ENCODE results near the gene DCLK1.

The DCLK1 gene

DNA sequence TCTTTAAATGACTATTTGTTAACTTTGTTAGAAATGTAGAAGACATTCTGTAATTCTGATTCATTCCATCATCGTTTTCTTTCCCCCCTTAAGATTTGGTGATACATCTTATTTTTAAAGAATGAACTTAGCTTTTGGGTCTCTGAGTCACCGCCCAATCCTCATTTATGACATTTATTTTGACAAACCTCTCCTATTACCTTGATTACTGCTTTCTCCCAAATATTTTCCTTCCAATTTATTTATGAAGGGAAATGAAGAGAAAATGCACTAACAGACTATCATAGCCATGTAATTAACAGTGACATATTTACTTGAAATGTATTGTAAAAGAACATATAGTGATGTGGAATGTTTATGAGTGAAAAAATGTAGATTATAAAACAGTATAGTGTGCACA, 241.6 kb downstream of the DCLK1 start:
- DNase-seq = no peak

DNA sequence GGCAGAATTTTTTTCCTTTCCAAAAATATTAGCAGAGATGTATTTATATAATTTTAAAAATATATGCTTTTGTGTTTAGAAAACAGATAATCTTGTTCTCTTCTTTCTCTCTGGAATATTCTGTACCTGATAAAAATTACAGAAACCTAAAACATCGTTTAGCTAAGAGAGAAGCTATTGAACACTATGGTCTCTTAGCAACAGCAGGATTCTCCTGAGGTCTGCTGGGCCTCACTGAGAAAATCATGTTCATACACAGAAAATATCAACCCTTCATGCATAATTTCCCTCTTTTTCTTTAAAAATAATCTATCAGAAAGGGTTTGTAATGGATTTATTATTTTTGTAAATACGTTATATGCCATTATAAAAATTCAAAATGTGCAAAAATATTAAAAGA, 242.2 kb downstream of the DCLK1 start:
- DNase-seq = no peak

DNA sequence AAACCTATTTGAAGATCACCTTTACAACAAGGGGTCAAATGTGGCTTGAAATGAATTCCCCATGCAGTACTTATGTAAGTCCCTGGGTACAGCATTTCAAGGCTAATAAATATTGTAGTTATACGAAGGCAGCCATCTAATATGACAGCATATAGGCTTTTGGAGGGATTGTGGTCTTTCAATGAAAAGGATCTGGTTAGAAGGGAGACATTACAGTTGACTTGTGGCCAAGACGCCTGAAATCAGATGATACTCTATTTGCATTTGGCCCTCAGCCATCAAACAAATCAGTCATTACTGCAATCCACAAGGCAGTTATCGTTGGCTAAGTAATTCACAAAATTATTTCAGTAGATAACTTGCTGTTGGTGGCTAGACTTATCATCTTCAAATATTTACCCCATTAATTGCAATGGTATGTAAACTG, 242.7 kb downstream of the DCLK1 start:
- peak; percentile 4 for DNase-seq

DNA sequence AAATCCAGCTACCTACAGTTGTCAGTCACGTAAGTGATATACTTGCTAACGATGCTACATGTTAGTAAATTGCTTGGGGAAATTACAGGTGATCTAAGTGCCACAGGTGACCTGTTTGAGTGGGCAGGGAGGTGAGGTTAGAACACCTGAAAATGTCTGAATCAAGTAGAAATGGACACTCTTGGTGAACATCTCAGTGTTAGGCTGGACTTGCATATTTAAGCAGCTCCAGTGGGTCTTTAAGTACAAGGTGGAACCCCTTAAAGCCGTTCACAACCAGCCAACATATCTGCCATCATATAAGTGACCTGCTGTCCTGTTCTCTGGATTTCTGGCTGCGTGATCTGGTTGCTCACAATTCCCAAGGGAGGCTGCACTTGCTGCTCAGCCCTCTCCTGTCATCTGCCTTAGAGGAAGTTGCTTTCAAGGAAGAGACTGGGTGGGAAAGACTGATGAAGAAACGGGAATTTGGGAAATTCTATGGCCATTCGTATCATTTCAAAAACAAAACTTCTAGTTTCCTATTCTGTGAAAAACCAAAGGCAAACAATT, 244.0 kb downstream of the DCLK1 start:
- DNase-seq = no peak

DNA sequence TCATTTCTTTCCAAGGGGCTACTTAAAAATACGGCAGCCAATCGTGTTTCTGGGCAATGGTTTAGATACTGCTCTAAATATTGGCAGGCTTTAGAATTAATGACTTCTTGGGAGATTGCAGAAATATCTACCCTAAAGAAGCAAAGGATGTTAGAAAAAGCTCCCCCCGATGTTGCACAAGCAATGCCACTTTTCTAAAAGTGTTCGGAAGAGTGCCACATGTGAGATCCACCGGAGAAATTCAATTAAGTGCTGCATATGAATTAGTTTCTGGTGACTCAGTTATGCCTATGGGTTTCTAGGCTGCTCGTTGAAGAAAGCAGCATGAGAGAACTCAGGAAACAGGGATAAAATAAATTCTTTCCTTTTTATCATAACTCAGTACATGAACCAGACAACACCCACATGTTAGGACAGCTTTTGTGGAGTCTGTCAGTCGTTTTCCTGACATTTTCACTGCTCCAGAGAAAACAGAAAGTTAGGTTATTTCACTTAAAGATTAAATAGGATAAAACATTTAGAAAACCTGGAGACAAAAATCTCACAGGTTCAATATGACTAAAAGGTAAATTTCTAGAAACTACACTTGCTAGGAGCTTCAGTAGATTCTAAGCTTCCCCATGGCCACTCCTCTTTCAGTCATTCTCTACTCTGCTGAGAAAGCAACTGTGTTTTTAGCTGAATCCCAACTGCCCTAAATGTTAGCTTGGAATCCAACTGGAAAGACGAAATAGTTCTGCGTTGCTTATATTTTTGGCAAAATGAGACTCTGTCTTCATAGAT, 244.7 kb downstream of the DCLK1 start:
- no peak for DNase-seq

DNA sequence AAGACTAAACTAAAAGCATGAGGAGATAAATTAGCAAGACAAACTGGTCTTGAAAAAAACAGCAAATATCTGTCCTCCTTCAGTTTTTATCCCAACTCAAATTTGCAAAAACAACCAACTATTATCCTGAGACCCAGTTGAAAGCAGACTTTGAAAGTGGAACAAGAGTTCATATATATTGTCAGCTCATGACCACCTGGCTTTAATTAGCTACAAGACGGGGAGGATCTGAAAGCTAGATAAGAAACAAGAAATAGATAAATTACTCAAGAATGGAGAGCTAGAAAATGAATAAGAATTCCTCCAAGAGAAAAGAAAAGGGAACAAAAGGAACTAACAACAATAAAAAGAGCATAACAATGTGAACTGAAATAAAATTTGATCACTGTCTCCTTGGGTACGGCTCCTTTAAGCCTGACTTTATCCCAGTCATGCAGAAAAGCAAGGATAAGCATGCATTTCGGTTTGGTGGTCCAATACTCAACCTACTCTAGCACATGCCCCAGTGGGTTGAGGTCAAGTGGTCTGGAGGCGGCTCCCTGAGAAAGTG, 246.9 kb downstream of the DCLK1 start:
- no peak for DNase-seq

DNA sequence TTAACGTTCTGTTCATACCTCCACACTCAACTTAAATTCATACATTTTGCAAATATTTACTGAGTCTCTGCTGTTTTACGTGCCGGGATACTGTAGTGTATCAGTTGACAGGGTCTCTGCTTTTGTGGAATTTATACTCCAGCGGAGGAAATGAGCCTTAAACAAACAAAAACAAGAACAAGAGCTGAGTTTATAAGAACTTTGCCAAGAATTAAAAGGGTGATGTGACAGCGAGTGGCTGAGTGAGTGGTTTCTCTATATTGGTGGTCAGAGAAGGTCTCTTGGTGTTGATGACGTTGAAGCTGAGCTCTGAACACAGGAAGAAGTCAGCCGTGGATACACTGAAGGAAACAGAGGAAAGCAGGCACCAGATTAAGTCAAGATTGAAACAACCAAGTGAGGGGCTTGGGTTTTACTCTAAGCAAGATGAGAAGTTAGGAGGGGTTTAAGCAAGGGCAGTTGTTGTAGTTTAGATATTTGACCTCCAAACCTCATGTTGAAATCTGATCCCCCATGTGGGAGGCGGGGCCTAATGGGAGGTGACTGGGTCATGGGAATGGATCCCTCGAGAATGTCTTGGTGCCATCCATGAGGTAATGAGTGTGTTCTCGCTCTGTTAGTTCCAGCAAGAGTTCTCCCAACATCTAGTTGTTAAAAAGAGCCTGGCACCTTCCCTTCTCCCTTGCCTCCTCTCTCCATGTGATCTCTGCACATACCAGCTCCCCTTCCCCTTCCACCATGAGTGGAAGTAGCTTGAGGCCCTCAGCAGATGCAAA, 248.3 kb downstream of the DCLK1 start:
- DNase-seq = no peak

DNA sequence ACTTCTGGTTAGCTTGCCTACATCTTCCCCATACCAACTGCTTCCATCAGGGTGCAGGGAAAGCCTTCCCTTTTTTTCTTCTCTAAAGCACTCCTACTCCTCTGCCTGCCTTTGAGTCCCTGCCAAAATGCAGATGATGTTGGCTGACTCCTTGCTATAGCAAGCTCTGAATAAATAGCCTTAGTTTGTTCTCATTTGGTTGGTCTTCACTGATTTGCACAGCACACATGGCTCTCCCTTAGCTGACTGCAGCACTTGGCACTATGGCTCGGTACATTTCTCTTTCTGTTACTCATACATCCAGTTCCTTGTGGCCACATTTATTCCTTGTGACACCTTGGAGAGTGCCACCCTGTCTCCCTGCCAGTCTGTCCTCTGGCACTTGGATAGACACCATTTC, 249.8 kb downstream of the DCLK1 start:
- no peak for DNase-seq

DNA sequence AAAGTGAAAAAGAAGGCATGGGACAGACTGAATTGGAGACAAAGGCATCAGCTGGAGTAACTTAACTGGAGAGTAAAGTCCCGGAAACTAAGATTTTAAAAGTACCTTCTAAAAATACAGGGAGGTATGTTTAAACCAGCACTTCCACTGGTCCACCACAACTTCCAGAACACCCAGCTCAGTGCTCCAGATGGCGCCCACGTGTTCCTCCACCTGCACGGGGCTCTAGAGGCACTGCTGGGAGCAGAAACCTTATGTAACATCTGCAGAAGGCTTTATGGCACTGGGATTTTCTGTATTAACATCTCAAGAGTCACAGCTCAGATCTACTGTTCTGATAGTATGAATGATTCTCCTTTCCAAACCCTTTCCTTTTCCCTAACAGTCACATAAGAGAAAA, 252.1 kb downstream of the DCLK1 start:
- no peak for DNase-seq

DNA sequence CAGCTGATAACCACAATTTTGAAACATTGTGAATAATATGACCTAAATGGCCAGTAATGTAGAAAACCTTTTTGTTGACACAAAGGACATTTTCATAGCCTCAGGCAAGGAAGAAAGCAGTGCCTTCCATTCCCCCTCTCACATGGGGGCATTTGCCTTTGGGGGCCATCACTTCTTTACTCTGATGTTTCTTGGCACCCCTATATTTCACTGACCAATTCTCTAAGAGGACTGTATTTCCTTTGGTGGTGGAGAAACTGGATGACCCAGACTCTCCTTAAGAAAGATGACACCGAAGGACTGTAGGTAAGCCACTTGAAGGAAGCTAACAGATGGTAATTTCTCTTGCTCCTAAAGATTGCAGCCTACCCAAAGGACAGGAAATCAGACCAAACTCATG, 254.6 kb downstream of the DCLK1 start:
- no peak for DNase-seq

DNA sequence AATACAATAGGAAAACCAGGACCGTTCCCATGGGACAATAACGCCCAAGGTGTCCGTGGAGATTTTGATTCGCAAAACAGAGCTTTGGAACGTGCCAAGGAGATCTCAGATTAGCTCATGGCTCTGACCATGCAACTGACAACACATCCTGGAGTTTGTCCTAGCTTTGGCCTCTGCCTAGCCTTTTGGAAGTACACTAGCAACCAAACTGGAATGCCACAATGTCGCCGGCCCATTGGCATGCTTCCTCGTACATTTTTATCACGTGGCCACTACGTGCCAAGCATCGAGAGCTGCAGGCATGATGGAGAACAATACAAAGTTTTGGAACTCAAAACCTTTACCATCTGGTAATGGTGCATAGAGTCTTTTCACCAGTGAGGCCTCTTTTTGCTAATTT, 256.5 kb downstream of the DCLK1 start:
- no peak for DNase-seq

DNA sequence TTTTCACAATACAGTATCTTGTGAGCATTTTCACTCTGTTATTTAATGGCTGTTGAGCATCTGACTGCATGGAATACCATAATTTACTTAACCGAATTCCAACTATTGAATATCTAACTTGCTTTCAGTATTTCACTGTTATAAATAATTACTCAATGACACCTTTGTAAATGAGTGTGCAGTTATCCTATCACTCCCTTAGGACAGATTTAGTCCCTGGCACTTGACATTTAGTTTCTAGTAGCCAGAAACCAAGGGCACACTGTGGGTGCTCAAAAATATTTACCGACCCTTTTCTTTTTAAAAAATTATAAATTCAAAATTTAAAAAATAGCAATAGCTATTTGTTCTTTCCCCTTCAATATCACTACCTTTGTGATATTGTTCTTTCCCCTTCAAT, 258.8 kb downstream of the DCLK1 start:
- DNase-seq = no peak

DNA sequence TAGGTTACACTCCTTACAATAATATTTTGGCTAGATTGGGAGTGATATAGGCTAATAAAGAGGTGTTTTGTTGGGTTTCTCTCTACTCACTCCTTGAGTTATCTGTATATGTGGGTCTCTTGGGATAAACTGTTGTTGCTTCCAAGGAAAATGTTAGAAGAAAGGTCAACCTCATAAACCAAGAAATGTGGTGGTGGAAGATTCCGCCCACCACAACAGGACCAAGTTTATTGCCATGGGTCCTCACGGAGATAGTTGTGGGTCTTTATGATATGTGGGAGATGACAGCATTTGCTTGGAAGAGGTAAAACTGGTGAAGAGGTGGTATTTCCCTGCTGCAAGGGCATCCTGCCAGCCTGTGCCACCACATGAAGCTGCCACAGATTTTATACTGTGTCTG, 259.6 kb downstream of the DCLK1 start:
- no peak for DNase-seq

DNA sequence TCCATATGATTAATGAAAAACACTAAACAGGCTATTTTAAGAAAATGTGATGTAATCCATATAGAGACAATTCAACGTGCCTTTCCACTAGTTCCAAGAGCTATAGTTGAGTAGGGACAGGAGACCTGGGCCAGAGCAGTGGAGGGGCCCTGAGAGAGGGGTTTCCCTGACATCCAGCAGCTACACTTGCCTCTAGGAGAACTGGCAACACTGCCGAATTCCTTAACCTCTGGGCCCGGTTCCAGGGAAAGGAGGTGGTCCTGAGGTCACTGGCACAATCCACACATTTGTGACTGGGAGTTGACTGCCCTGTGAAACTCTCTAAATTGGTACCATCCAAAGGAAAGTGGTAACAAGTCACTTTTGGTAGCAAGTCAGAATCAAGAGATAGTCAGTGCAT, 264.4 kb downstream of the DCLK1 start:
- no peak for DNase-seq

DNA sequence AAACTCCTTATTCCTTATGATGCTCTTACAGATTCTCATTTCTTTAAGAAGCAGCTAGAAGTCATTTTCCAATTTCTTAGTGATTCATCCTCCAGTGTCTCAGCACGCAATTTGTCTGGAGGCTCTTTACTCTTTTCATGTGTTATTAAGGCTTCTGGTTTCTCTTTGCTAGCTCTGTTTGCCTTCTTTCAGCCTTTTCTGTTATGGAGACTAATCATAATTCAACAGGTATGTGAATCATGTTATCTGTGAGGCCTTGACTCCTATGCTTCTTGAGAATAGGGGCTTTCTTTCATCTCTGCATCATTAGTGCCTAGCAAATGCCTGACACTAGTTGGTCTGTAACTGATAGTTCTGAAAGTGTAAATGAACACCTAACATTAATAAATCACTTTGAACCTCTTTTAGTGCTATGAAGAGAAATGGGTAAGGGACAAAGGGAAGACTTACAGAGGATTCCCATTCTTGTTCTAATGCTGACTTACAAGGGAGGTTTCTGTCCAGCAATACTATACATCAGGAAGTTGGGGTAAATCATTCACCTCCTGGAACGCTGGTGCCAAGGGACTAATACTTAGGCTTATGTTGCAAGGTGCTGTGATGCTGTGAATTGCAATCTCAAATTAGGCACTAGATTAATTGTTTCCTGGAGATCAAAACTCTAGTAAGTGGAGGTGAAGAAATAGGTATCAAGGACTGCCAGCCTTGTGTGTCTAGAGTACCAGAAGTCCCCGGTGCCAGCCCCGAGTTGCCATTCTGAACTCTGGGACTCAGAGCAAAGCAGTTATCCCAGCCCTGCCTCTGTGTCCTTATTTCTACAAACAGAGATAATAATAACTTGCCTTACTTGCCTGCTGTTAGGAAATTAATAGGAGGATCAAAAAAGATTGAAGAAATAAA, 265.6 kb downstream of the DCLK1 start:
- DNase-seq = no peak

DNA sequence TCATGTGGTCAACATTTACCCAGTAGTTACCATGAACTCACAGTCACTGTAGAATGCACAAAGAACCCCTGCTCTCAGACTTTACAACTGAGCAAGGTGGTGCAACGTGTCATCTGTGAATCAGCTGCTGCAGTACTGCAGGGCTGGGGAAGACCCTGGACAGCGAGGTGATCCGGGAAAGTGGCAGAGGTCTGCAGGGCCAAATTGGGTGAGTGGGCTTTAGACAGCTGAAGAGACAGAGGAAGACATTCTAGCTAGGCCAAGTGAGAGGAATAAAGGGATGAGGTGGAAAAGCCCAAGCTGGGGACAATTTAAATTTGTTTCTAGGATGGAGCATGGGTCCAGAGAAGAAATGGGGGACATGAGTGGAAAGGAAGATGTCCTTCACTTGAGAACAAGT, 270.5 kb downstream of the DCLK1 start:
- DNase-seq = no peak

DNA sequence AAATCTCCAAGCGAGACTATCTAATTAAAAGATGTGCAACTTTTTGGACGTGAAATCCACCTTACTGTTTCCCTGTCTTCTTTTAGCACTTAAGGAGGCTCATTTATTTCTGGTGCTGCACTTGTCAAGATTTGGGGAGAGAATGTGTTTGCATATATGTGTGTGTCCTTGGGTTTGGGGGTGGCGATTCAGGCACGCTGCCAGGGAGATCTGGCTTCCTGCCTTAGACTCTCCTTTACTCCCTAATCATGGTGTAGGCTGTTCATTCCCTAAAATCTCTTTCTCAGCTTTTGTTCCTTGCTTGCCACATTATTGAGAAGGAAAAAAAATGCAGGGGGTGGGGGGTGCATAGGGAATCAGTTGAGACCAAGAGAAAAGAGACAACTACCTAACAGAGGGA, 271.2 kb downstream of the DCLK1 start:
- DNase-seq = no peak

DNA sequence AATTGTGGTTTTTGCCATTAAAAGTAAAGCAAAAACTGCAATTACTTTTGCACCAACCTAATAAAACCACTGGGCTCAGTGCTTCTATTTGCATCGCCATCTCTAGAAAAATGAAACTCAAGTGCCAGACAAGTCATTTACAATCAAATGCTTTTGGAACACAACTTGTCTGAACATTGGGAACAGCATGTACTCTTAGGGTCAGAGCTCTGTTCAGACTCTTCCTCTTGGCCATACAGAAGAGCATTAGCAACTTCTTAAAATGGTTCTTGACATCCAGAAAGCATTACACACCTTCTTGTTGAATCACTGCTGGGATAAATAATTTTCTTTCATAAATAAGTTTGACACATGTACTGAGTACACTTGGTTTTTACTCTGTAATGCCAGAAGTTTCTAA, 272.5 kb downstream of the DCLK1 start:
- no peak for DNase-seq

DNA sequence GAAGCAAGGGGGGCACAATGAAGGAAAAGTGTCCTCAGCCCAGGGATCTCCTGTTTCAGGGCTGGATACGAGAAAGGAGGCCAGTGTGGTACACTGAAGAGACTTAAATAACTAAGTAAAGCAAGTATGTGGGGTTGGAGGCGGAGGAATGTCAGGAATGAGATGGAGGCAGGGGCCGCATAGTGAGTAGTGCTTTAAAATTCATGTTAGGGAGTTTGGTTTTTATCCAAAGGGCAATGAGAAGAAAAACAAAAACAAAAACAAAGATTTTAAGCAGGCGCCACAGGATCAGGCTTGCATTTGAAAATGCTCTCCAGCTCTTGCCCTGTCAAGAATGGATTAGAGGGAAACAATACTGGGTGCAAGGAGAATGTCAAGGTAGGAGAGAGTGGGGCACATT, 273.4 kb downstream of the DCLK1 start:
- DNase-seq = no peak

DNA sequence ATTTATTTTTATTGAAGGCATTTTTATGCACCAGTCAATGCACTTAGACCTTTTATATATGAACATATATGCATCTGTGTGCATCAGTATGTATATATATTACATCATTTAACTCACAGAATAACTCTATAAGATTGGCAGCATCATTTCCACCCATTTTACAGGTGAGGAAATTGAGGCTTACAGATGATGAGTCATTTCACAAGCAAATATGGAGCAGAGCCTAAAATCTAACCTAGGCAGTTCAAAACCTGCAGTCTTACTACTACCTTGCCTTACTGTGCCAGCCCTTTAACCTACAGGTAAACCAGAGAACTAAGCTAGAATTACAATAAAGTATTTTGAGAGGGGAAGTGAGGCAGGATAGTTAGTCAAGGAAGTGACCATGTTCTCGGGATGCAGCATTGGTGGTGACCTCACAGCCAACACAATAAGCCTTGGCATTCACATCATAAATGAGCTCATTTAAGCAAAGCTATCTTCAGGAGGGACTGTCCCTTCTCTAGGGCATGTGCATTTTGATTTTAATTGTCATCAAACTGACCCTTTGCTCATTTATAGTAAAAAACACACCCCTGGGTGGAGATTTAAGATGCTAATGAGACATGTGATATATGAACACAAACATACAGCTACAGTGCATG, 274.3 kb downstream of the DCLK1 start:
- DNase-seq = no peak

DNA sequence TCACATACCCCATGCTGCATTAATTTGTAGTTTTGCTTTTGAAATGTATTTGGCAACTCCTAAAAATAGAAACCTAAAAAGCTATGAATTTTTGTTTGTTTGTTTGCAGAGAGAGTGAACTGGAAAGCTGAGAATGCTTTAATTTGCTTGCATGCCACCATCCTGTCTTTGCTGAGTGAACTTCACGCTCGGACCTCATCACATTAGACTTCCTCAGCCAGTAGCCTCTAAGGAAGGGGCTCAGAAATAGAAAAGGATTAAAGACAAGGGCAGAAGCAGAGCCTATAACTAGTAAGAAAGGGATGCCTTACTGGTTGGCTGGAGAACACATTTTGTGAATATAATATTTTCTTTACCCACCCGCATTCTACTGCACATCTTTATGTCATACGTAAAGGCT, 275.1 kb downstream of the DCLK1 start:
- DNase-seq = no peak

DNA sequence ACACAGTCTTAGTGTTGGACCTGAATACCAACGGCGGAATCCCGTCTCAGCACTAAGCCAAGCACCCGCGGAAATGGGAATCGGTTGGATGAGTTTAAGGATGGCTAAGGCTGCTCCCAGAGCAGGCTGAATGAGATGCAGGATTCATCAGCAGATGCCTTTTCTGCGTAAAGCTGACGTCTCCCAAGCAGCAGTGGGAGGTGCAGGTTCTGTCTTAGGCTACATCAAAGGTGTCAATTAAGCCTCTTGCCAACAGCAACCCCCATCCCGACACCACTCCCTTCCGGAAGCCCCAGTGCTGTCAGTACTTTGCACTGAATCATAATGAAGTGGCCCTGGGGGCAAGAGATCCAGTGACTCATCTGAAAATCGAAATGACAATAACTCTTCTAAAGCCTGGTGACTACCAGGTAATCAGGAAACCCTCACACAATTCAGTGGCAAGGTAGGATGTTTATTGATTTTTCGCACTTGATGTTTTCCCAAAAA, 275.6 kb downstream of the DCLK1 start:
- peak; percentile 30 for DNase-seq

Measured in NCI-H1436 (cell line).